NOMO-1 (cell line): ENCODE measurements around the gene PI4K2A.

Experiments used
- DNase-seq, 2 experiments: peaks; one replicate each; lab custom pipeline; 2025; ENCODE audit not compliant: unreplicated experiment in 2 of 2; lab: John Stamatoyannopoulos, UW

PI4K2A gene

DNA sequence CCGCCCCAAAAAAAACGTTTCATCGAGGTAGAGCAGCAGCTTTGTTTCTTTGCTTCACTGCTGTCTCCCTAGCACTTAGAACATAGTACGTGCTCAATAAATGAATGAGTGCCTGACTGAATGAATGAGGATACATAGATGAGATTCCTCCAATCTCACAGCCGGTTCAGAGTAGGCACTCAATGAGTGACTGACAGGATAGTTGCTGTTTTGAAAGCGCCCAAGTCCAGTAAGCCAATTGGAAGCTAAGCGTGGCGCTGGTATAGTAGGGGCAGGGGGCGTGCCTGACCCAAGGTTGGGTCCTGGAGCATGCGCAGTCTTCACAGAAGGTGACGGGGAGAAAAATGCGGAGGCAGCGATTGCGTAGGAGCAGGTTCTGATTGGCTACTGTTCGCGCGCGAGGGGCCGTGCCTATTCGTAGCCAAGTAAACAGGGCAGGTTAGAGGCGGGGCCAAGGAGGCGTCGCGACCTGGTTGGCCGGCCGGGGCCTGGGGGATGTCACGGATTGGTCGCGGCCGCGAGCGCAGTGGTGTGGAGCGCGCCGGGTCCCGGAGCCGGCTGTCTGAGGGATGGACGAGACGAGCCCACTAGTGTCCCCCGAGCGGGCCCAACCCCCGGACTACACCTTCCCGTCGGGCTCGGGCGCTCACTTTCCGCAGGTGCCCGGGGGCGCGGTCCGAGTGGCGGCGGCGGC, at the start of gene PI4K2A:
Gene PI4K2A, plus strand, starts transcription at position 498 of the 694 bp plus-strand sequence. Its CDS starts 72 bp downstream, at position 570.
- DNase-seq: peak; percentile 98 to 99

DNA sequence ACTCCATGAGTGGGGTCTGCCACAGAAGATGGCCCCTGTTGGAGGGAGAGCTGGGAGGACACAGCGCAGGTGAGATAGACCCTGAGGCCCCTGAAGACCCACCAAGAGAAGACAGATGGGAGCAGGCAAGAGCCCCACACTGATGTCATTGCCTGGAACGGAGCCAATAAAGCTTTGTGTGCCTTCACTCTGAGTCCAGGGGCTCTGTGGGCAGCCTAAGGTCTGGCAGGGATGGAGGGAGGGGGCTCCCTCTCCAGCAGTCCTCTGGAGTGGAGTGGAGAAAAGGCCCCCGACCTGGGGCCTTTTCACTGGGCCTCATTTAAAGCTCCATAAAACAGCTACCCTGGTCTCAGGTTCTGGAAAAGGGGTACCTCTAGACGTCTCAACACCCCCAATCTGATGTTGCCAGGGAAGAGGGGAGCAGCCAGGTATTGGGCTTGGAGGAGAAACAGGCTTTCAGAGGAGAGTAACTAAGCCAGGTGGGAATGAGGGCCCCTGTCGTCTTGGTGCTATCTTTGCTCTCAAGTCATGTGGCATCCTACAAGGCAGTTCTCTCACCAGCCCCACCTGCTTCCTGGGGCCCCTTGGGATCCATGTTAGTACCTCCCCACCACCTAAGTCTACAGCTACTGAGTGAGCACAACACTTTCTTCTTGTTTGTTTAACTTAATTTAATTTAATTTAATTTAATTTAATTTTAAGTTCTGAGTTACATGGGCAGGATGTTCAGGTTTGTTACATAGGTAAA, 49.5 kb upstream of the PI4K2A start:
- DNase-seq: no peak

DNA sequence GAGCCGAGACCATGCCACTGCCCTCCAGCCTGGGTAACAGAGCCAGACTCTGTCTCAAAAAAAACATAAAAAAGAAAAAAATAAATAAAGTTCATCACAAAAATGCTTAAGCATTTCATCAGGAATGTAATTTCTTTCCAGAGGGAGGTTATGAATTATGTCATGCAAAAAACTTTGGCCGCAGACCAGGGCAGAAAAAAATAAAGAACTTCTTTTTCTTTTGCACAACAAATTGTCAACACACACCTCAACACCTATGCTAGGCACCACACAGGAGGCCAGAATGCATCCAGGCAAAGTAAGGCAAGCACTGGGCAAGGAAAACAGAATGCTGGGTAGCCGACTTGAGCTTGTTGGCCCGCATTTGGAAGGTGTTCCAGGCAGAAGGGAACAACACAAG, 47.0 kb upstream of the PI4K2A start:
- DNase-seq: no peak

DNA sequence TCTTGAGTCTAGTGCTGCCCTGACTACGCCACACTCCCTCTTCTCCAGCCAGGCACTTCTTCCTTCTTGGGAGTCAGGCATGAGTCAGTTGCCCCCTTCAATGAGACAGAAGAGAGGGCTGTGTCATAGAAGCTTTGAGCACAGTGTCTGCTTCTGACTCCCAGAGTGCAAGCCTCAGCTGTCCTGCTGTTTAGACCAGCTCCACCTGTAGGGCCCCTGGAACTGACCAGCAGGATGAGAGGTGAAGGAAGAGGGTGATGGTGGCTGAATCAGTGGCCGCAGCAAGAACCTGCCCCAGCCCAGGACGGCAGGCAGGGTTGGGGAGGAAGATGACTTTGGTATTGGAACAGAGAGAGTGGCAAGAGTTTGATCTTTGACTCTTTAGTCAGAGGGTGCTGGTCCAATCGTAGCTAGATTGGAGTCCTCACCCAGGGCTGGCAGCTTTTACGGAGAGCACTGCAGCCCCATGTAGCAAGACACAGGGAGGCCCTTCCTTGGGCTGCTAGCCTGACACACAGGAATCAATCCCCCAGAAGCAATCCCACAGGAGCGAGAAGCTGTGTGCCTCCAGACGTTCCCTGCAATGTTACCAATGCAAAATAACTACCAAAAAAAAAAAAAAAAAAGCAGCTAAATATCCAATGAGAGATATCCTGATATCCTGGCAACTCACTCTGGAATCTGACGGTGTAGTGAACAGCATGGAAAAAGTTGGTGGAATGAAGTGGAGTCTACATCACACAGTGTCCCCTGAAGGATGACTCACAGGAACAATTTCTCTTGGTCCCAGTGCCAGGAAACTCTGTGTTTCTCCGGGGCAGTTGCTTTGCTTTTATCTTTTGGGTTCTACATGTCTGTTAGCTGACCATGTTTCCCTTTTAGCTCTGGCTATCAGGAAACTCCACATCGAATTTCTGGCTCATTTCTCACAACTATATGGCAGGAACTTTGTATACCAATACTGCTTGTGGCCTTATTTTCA, 44.1 kb upstream of the PI4K2A start:
- no peak for DNase-seq

DNA sequence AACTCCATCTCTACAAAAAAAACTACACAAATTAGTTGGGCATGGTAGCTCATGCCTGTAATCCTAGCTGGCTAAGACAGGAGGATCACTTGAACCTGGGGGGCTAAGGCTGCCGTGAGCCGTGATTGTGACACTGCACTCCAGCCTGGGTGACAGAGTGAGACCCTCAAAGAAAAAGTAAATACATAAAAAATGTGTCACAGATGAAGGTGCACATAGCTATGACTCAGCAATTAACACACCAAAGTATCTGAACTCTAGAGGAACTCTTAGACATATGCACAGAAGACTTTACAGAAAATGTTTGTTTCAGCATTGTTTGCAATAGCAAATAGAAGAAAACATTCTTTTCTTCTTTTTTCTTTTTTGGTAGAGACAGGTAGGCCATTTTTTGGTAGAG, 42.7 kb upstream of the PI4K2A start:
- no peak for DNase-seq

DNA sequence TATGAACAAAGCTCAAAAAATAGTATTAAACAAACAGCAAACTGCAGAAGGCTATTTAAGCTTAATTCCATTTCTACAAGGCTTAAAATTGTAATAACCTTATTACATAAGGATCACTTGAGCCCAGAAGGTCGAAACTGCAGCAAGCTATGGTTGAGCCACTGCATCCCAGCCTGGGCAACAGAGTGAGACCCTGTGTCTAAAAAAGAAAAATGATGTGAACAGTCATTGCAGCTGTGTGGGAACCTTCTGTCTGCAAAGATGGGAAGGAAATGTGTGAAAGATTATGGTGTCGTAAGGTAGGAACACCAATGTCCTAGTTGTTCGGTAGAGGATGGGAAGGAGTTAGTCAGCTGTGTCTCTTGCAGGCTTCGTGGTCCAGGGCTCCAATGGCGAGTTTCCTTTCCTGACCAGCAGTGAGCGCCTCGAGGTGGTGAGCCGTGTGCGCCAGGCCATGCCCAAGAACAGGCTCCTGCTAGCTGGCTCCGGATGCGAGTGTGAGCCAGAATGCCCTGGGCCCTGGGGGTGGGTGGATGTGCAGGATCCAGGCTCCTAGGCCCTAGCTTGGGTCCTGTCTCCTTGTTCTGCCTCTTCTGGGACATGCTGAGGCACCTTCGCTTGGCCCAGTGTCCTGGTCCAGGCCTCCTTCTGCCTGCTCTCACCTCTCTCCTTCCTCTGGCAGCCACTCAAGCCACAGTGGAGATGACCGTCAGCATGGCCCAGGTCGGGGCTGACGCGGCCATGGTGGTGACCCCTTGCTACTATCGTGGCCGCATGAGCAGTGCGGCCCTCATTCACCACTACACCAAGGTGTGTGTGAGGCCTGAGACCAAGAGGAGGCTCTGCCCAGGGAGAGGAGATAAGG, 41.8 kb upstream of the PI4K2A start:
- DNase-seq: no peak

DNA sequence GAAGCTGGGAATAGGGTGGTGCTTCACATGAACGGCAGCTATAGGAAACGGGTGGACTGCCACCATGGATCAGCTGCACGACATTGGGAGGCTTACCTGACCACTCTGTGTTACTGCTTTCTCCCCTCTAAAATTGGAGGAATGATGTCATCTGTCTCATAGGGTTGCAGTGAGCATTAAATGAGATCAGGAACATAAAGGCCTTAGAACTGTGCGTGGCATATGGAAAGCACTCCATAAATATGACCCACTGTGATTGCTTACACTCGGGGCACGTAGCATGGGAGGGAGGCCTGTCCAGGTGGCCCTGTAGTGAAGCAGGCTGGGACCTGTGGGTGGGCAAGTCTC, 41.2 kb upstream of the PI4K2A start:
- DNase-seq: no peak

DNA sequence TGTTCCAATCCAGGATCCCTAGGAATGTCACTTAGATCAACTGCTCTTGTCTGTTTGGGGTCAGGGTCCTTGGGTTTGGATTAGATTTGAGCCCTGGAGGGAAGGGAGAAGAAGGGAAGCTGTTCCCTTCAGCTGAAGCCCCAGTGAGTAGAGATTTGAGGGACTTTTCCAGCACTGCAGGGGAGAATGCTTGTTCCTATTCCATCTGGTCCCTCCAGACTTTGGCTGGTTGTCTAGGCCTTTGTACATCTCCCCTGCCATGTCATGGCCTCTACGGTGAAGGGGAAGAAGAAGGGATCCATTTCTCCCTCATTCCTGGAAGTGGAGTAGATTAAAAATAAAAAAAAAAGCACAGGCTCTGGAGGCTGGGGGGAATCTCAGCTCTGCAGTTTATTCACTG, 39.9 kb upstream of the PI4K2A start:
- no peak for DNase-seq

DNA sequence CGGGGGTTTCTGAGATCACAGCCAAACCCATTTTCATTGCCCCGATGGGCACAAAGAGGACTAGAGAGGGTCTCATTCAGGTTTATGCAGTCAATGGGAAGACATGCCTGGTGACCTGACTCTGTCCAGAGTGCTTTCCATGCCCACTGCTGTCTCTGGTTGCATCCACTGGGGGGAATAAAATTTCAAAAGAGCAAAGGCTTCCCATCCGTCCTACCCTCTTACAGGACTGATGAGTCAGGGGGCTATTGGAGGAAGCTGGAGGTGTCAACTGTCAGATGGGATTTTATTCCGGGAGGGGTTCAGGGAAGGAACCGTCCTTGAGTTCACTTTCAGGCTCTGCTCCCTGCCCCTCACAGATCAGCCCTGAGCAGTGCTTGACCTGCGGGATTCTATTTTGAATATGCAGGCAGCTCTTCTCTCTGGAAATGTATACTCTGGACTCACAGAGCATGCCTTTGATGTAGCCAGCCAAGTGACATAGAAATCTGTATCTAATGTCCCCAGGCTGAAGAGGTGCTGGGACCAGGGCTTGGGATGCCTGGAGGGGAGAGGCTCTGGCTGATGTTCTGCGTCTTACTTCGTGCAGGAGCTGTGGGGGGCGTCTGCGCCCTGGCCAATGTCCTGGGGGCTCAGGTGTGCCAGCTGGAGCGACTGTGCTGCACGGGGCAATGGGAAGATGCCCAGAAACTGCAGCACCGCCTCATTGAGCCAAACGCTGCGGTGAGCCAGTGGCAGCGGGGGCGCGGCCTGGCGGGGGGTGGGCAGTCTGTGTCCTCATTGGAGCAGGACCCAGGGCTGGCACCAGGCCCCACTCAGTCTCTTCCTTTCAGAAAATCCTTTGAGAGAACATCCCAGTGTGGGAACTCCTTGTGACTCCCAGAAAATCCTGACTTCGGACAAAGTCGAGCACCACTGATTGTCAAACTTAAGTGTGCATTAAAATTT, 38.9 kb upstream of the PI4K2A start:
- no peak for DNase-seq

DNA sequence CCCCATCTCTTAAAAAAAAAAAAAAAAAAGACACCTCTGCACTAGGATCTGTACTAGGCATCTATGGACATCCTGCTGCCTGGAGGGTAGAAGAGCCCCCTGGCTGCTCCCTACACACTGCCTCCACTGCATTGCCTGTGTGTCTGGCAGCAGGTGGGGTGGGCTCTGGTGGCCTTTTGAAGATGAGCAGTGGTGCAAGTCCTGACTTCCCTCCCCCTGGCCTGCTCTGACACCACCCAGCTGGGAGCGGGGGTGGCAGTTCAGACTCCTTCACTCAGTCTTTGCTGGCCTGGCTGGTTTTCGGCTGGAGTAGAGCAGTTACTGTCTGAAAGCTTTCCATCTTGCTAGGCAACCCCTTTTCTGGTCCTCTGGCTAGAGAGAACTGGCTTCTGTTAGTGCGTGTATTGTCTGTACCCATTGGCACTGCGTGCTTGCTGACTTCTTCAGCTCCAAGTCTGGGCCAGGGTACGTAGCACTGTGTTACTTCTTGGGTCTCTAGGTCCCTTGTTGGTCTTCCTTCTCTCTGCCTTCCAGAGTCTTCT, 33.3 kb upstream of the PI4K2A start:
- no peak for DNase-seq

DNA sequence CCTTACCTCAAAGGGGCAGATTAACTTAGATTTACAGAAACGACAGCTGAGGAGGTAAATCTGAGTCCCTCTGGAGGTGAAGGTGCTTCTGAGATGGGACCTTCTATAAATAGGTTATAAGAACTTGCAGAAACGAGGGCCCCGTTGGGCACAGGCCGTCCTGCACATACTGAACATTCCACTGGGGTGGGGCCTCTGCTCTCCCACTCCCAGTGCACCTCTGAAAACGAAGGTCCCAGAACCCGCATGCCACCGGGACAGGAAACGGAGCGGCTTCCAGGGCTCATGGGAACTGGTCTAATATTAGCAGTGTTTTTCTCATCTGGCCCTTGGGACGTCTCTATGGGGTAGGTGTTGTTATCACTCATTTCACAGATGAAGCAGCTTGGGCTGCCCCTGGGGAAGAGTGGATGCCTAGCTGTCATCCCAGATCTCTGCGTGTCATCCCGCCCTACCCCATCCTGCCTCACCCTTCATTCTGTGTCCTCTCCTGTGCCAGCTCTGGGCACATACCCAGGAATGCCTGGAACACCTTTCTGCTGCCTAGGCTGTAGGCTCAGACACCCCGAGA, 31.4 kb upstream of the PI4K2A start:
- DNase-seq: no peak

DNA sequence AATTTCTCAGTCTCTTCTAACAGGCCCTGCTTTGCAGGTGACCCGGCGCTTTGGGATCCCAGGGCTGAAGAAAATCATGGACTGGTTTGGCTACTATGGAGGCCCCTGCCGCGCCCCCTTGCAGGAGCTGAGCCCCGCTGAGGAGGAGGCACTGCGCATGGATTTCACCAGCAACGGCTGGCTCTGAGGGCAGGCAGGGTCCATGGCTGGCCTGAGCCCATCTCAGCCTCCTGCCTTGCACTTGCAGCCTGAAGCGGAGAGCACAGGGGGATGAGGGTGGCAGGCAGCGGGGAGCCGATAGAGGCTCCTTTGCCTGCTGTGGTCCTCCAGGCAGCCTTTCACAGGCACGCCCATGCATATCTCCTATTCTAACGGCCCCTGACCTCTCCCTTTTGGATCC, 29.0 kb upstream of the PI4K2A start:
- no peak for DNase-seq

DNA sequence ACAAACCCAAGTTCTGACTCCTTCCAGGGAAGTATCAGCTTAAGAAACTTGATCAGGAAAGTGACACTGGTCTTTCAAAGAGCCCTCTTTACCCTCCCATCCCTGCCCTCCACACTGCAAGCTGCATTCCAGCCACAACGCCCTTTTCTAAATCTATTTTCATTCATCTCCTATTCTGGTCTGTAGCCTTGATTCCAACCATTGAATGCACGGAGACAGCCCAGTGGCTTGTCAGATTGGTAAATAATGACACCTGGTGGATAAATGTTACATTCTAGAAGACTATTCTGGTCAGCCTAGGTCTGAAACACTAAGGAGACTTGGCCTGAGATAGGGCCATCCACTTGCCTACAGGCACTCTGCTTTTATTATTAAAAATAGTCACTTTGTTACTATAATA, 28.1 kb upstream of the PI4K2A start:
- peak in 1 of 2 experiments; percentile 32 for DNase-seq

DNA sequence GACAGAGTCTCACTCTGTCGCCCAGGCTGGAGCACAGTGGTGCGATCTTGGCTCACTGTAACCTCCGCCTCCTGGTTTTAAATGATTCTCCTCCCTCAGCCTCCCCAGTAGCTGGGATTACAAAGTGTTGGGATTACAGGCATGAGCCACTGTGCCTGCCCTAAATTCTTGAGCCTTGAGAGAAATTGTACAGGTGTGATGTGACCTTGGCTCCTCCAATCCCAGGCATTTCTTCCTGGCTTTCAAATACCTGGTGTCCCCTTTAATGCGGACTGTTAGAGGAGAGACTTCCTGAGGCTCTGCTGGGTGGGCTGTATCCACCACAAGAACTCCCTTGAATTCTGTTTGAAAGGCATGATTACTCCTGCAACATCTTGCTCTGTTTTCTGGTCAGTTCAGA, 22.2 kb upstream of the PI4K2A start:
- no peak for DNase-seq

DNA sequence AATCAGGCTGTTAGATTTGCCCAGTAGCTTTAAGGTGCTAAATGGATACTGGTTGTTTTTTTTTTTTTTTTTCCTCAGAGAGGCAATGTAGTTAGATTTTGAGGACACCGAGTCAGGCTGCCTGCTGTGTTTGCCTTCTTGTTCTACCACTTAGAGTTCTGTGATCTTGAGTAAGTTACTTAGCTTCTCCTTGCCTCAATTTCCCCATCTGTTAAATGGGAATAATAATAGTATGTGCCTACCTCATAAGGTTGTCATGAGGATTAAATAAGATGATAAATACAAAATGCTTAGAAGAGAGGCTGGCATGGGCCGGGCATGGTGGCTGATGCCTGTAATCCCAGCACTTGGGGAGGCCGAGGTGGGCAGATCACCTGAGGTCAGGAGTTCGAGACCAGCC, 21.7 kb upstream of the PI4K2A start:
- no peak for DNase-seq

DNA sequence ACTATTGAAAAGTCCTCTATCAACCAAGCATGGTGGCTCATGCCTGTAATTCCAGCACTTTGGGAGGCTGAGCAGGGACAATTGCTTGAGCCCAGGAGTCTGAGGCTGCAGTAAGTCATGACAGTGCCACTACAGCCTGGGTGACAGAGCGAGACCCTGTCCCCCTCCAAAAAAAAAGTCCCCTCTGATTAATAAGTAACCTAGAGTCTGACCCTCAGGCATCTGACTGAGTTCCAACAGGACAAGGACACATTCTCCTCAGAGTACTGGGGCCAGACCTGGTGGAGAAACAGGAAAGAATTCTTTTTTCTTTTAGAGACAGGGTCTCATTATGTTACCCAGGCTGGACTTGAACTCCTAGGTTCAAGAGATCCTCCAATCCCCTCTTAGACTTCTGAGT, 17.2 kb upstream of the PI4K2A start:
- no peak for DNase-seq

DNA sequence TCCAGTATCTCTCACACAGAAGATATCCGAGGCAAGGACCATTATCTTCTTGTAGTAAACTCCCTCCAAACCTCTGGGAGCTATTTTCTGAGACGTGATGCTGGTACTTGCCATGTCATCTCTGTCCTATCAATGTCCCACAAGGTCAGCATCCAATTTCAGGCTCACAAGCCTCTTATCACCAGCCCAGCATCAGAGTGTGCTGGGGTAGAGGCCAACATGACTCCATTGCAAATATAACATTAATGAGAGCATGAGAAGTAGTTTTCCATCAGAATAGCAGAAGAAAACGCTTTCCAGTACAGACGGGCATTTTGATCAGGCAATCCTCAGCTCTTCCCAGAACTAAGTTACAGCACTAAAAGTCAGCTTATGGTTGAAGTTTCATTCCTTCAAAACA, 12.7 kb upstream of the PI4K2A start:
- no peak for DNase-seq

DNA sequence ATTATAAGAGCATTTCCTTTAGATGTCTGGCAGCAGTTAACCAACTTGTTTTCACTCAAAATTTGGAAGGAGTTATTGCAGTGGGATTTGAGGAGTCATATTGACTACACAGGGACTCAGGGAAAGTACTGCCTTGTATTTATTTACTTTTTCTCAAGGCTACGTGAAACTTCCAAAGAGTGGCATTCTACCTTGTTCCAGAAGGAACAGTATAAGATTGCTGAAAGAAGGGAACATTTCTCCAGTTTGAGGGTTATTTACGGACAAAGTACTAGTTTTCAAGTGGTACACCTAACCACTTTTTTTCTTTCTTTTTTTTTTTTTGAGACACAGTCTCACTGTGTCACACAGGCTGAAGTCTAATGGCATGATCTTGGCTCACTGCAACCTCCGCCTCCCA, 12.2 kb upstream of the PI4K2A start:
- no peak for DNase-seq

DNA sequence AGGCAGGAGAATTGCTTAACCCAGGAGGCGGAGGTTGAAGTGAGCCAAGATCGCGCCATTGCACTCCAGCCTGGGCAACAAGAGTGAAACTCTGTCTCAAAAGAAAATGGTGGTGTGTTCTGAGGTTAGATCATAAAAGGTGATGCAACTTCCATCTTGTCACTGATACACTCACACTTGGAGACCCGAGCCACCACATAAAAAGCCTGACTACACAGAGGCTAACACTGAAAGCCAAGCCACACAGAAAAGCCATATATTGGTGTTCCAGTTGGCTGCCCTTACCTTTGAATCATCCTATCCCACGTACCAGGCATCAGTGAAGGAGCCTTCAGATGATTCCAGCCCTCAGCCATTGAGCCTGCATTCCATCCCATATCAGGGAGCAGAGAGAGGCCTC, 11.2 kb upstream of the PI4K2A start:
- no peak for DNase-seq
